H9 (cell line): Measurements from ENCODE around the gene TNFSF18. TPM values are rescaled to one million over a fixed set of nuclear protein-coding genes. Genes with fewer than 3 reads are reported as not detected.

Source experiments
- DNase-seq: peaks from one replicate; pipeline ENCODE4 v3.0.0-alpha.2; 2017
- H2AFZ ChIP-seq: one replicate; pipeline ENCODE4 v1.6.1; 2013; ENCODE audit warnings: mild to moderate bottlenecking, low read length, control low read depth, moderate library complexity
- H2AK5ac ChIP-seq: 2 replicates; pipeline ENCODE4 v1.6.1; 2013; ENCODE audit warnings: low read length, control low read depth, mixed read lengths; ENCODE audit not compliant: insufficient read length
- H2BK120ac ChIP-seq: one replicate; pipeline ENCODE4 v1.6.1; 2013; ENCODE audit warnings: low read depth, mild to moderate bottlenecking, low read length, control low read depth, inconsistent platforms; ENCODE audit not compliant: poor library complexity, severe bottlenecking
- H2BK12ac ChIP-seq: 2 replicates; pipeline ENCODE4 v1.6.1; 2013; ENCODE audit warnings: low read length, control low read depth, mixed read lengths, low read depth; ENCODE audit not compliant: insufficient read length
- H2BK15ac ChIP-seq: 2 replicates; pipeline ENCODE4 v1.6.1; 2013; ENCODE audit warnings: low read depth, low read length, control low read depth
- H2BK20ac ChIP-seq: one replicate; pipeline ENCODE4 v1.6.1; 2013; ENCODE audit warnings: low read depth, mild to moderate bottlenecking, low read length, control low read depth, inconsistent platforms; ENCODE audit not compliant: poor library complexity, severe bottlenecking
- H2BK5ac ChIP-seq: 2 replicates; pipeline ENCODE4 v1.6.1; 2013; ENCODE audit warnings: low read length, control low read depth, mixed read lengths; ENCODE audit not compliant: insufficient read length
- H3K14ac ChIP-seq: 2 replicates; pipeline ENCODE4 v1.6.1; 2013; ENCODE audit warnings: low read length, control low read depth; ENCODE audit not compliant: insufficient read depth
- H3K18ac ChIP-seq: 2 replicates; pipeline ENCODE4 v1.6.1; 2013; ENCODE audit warnings: low read depth, mild to moderate bottlenecking, mixed read lengths, low read length, control low read depth; ENCODE audit not compliant: insufficient read length
- H3K23ac ChIP-seq: 2 replicates; pipeline ENCODE4 v1.6.1; 2013; ENCODE audit warnings: low read length, control low read depth, mixed read lengths, low read depth; ENCODE audit not compliant: insufficient read length
- H3K23me2 ChIP-seq: 2 replicates; pipeline ENCODE4 v1.6.1; 2013; ENCODE audit warnings: low read depth, mild to moderate bottlenecking, mixed read lengths, low read length, control low read depth; ENCODE audit not compliant: insufficient read length, poor library complexity, severe bottlenecking
- H3K27ac ChIP-seq: 2 replicates; pipeline ENCODE4 v1.5.1; 2013; ENCODE audit warnings: low read length, control low read depth, mixed read lengths, low read depth; ENCODE audit not compliant: insufficient read length
- H3K27me3 ChIP-seq: 2 replicates; pipeline ENCODE4 v1.6.1; 2013; ENCODE audit warnings: low read length, control low read depth, inconsistent platforms; ENCODE audit not compliant: insufficient read depth
- H3K4ac ChIP-seq: 2 replicates; pipeline ENCODE4 v1.6.1; 2013; ENCODE audit warnings: low read depth, mild to moderate bottlenecking, control low read depth, inconsistent platforms, low read length, moderate library complexity
- H3K4me1 ChIP-seq: 2 replicates; pipeline ENCODE4 v1.6.1; 2013; ENCODE audit warnings: low read length, control low read depth, inconsistent platforms; ENCODE audit not compliant: insufficient read depth
- H3K4me2 ChIP-seq: 2 replicates; pipeline ENCODE4 v1.6.1; 2013; ENCODE audit warnings: low read length, control low read depth, mixed read lengths; ENCODE audit not compliant: insufficient read length, insufficient read depth
- H3K56ac ChIP-seq: 2 replicates; pipeline ENCODE4 v1.6.1; 2013; ENCODE audit warnings: low read depth, mild to moderate bottlenecking, mixed read lengths, low read length, control low read depth; ENCODE audit not compliant: insufficient read length
- H3K79me1 ChIP-seq: 2 replicates; pipeline ENCODE4 v1.6.1; 2013; ENCODE audit warnings: low read depth, mild to moderate bottlenecking, moderate library complexity, low read length, control low read depth, inconsistent platforms; ENCODE audit not compliant: insufficient read depth, poor library complexity, severe bottlenecking
- H3K79me2 ChIP-seq: 2 replicates; pipeline ENCODE4 v1.6.1; 2013; ENCODE audit warnings: low read length, control low read depth, inconsistent platforms; ENCODE audit not compliant: insufficient read depth
- H3K9ac ChIP-seq: 2 replicates; pipeline ENCODE4 v1.6.1; 2013; ENCODE audit warnings: low read length, control low read depth, mixed read lengths; ENCODE audit not compliant: insufficient read length; ENCODE audit errors: extremely low read depth
- H3K9me3 ChIP-seq: one replicate; pipeline ENCODE4 v1.6.1; 2013; ENCODE audit warnings: low read depth, low read length, inconsistent platforms; ENCODE audit not compliant: control insufficient read depth
- H3T11ph ChIP-seq: one replicate; pipeline ENCODE4 v1.6.1; 2013; ENCODE audit warnings: mild to moderate bottlenecking, low read length, control low read depth, inconsistent platforms
- H4K20me1 ChIP-seq: one replicate; pipeline ENCODE4 v1.6.1; 2013; ENCODE audit not compliant: control insufficient read depth, insufficient read length, insufficient read depth
- H4K5ac ChIP-seq: 2 replicates; pipeline ENCODE4 v1.6.1; 2013; ENCODE audit warnings: low read depth, mild to moderate bottlenecking, mixed read lengths, low read length, control low read depth; ENCODE audit not compliant: insufficient read length
- H4K8ac ChIP-seq: replicated peaks from 2 replicates; pipeline ENCODE4 v1.6.1; 2013; ENCODE audit warnings: low read length, control low read depth, mixed read lengths, low read depth; ENCODE audit not compliant: insufficient read length
- H4K91ac ChIP-seq: 2 replicates; pipeline ENCODE4 v1.6.1; 2013; ENCODE audit warnings: low read depth, mild to moderate bottlenecking, moderate library complexity, mixed read lengths, low read length, control low read depth; ENCODE audit not compliant: insufficient read length
- H3K27ac Mint-ChIP-seq, 3 experiments: 2 replicates in 2 of 3; 3 replicates in 1 of 3; pipeline ENCODE4 v1.8.0; 2020 to 2021; ENCODE audit warnings: mixed read lengths in 3 of 3, mild to moderate bottlenecking in 1 of 3, moderate library complexity in 1 of 3
- H3K27me3 Mint-ChIP-seq: 2 replicates; pipeline ENCODE4 v1.8.0; 2021; ENCODE audit warnings: low read depth, mild to moderate bottlenecking, moderate library complexity, mixed read lengths
- H3K36me3 Mint-ChIP-seq, 3 experiments: 2 replicates in 2 of 3; 3 replicates in 1 of 3; pipeline ENCODE4 v1.8.0; 2020 to 2021; ENCODE audit warnings: low read depth in 3 of 3, mixed read lengths in 3 of 3; ENCODE audit not compliant: insufficient read depth in 1 of 3
- H3K4me1 Mint-ChIP-seq, 2 experiments: 2 replicates each; pipeline ENCODE4 v1.8.0; 2020; ENCODE audit warnings: mixed read lengths in 2 of 2
- H3K4me3 Mint-ChIP-seq, 2 experiments: 2 replicates in 1 of 2; 3 replicates in 1 of 2; pipeline ENCODE4 v1.8.0; 2020 to 2021; ENCODE audit warnings: mild to moderate bottlenecking in 2 of 2, mixed read lengths in 2 of 2, moderate library complexity in 1 of 2
- H3K9me3 Mint-ChIP-seq, 2 experiments: 2 replicates in 1 of 2; 3 replicates in 1 of 2; pipeline ENCODE4 v1.8.0; 2020; ENCODE audit warnings: mild to moderate bottlenecking in 2 of 2, mixed read lengths in 2 of 2, moderate library complexity in 1 of 2
- WGBS: extraction: QIAGEN DNeasy Blood & Tissue Kit; methylation state at CpG from one replicate; pipeline ENCODE4 v1.1.7; 2013; ENCODE audit warnings: missing lambda C conversion rate, low lambda C conversion rate, mixed read lengths; ENCODE audit not compliant: insufficient read length; ENCODE audit errors: extremely low coverage; 5-methylcytosine and 5-hydroxymethylcytosine counted together
- total RNA-seq: library from RNA; stranded (reverse); gene quantifications from 2 replicates; pipeline ENCODE4 v1.2.1, GENCODE V29; 2021
- TF ChIP-seq, protein P1 (sequence below): fragments of 200-600 bp; sonication (generic); conservative IDR thresholded peaks from 3 replicates; pipeline ENCODE4 v1.8.0; 2021; ENCODE audit warnings: antibody characterized with exemption, mild to moderate bottlenecking

TNFSF18 gene
- total RNA-seq, 1 experiment from 2014 or later: not detected

DNA sequence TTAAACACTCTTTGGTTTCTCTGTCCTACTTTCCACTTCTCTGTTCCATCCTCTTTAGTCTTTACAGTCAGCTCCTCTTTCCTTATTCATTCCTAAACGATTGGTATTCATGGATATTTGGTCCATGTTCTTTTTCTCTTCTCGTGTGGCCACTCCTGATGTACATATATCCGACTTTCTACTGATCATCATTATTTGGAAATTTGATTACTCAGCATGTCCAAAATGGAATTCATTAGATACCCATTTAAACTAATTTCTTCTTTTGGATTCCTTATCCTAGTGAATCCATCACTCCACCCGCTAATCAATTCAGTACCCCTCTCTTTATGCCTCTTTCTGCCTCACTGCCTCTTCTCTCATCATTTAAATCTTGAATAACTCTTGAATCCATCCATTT is 43.8 kb upstream of the TNFSF18 start:
- Histone ChIP-seq H3K56ac (no peak overlapping the region), H3K4ac (no peak overlapping the region), H4K91ac (no peak overlapping the region), H2AFZ (no peak overlapping the region), H2AK5ac (no peak overlapping the region), H3K27ac (no peak overlapping the region), H2BK15ac (no peak overlapping the region), H3K79me1 (no peaks in the 10 kb centered on the region), H3K27me3 (no peaks in the 10 kb centered on the region), H2BK20ac (no peak overlapping the region), H3K14ac (no peak overlapping the region), H3K18ac (no peak overlapping the region), H2BK12ac (no peak overlapping the region), H3K9ac (no peak overlapping the region), H4K8ac (no peak overlapping the region), H3K4me1 (no peaks in the 10 kb centered on the region), H2BK5ac (no peak overlapping the region), H3K23ac (no peak overlapping the region), H3T11ph (no peak overlapping the region), H3K9me3 (no peaks in the 10 kb centered on the region), H2BK120ac (no peak overlapping the region), H3K4me2 (no peak overlapping the region), H3K79me2 (no peaks in the 10 kb centered on the region), H3K23me2 (no peaks in the 10 kb centered on the region), H4K5ac (no peak overlapping the region), H4K20me1 (no peaks in the 10 kb centered on the region)
- no peak for DNase-seq
- Mint-ChIP-seq H3K27ac (no peak overlapping the region), H3K9me3 (no peaks in the 10 kb centered on the region), H3K4me3 (no peak overlapping the region), H3K4me1 (no peaks in the 10 kb centered on the region), H3K36me3 (no peaks in the 10 kb centered on the region), H3K27me3 (no peaks in the 10 kb centered on the region)
- TF ChIP-seq, protein P1, sequence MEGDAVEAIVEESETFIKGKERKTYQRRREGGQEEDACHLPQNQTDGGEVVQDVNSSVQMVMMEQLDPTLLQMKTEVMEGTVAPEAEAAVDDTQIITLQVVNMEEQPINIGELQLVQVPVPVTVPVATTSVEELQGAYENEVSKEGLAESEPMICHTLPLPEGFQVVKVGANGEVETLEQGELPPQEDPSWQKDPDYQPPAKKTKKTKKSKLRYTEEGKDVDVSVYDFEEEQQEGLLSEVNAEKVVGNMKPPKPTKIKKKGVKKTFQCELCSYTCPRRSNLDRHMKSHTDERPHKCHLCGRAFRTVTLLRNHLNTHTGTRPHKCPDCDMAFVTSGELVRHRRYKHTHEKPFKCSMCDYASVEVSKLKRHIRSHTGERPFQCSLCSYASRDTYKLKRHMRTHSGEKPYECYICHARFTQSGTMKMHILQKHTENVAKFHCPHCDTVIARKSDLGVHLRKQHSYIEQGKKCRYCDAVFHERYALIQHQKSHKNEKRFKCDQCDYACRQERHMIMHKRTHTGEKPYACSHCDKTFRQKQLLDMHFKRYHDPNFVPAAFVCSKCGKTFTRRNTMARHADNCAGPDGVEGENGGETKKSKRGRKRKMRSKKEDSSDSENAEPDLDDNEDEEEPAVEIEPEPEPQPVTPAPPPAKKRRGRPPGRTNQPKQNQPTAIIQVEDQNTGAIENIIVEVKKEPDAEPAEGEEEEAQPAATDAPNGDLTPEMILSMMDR: no peak
- no CpG with 5 or more reads among the region's 4 CpGs for WGBS
